ENCODE data around the gene DSG4.

Gene DSG4

DNA sequence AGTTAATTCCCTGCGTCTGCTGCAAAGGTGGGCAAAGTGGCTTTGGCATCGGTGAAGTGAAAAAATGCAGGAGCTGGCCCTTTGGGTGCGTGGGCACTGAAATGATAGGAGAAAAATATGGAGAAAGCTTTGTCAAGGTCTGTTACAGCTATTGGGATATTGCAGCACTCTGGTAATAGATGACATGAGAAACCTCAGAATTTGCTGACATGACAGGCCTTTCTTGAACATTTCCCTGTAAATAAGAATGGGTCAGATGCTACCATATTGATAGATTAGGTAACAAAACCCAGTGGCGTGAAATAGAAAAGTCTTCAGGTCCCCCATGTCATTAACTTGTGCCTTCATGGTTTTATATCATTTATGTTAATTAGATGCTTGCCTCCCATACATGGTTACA, 12.4 kb upstream of the DSG4 start:
- DNase-seq: no peak
- H3K4me3 ChIP-seq (ENCODE audit: low read depth, low read length): no peak overlapping the region
- H3K27me3 ChIP-seq (ENCODE audit: insufficient read depth, low read depth, severe bottlenecking): no peaks in the 10 kb centered on the region
- H3K27ac ChIP-seq: no peak overlapping the region
- no peaks in the 10 kb centered on the region for H3K36me3 ChIP-seq
- no peaks in the 10 kb centered on the region for H3K9me3 ChIP-seq (ENCODE audit: severe bottlenecking)
- TF ChIP-seq, protein P1, sequence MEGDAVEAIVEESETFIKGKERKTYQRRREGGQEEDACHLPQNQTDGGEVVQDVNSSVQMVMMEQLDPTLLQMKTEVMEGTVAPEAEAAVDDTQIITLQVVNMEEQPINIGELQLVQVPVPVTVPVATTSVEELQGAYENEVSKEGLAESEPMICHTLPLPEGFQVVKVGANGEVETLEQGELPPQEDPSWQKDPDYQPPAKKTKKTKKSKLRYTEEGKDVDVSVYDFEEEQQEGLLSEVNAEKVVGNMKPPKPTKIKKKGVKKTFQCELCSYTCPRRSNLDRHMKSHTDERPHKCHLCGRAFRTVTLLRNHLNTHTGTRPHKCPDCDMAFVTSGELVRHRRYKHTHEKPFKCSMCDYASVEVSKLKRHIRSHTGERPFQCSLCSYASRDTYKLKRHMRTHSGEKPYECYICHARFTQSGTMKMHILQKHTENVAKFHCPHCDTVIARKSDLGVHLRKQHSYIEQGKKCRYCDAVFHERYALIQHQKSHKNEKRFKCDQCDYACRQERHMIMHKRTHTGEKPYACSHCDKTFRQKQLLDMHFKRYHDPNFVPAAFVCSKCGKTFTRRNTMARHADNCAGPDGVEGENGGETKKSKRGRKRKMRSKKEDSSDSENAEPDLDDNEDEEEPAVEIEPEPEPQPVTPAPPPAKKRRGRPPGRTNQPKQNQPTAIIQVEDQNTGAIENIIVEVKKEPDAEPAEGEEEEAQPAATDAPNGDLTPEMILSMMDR (IDR thresholded peaks at IDR 0.05; ENCODE audit: low read depth, low read length): no peak

DNA sequence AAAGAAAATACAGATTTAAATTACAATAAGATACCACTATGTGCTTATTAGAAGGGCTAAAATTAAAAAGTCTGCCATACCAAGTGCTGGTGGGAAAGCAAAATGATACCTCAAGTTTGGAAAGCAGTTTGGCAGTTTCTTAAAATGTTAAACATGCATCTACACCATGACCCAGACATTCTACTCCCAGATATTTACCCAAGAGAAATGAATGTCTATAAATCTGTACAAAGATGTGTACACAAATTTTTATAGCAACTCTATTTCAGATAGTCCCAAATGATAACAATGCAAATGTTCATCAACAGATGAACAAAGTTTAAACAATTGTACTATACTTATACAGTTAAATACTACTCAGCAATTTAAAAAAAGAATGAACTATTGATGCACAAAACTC, 7.1 kb upstream of the DSG4 start:
- Histone ChIP-seq H3K36me3 (no peaks in the 10 kb centered on the region), H3K9me3 (ENCODE audit: severe bottlenecking) (no peaks in the 10 kb centered on the region), H3K27ac (no peak overlapping the region), H3K27me3 (ENCODE audit: insufficient read depth, low read depth, severe bottlenecking) (no peaks in the 10 kb centered on the region), H3K4me3 (ENCODE audit: low read depth, low read length) (no peak overlapping the region)
- no peak for DNase-seq
- TF ChIP-seq, protein P1 (IDR thresholded peaks at IDR 0.05; ENCODE audit: low read depth, low read length): no peak

DNA sequence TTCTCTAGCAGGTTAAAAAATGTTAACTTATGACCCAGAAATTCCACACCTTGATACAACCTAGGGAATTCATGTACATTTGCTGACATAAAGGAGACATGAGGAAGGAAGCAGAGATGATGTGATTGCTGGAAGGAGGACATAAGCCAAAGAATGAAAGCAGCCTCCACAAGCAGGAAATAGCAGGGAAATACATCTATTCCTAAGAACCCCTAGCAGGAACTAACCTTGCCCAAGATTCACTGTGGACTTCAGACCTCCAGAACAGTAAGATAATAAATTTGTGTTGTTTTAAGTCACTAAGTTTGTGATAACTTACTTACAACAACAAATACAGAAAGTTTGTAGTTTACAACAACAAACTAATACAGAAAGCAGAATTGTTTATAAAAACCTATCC, 4.6 kb upstream of the DSG4 start:
- no peaks in the 10 kb centered on the region for H3K27me3 ChIP-seq (ENCODE audit: insufficient read depth, low read depth, severe bottlenecking)
- no peak for DNase-seq
- H3K36me3 ChIP-seq: no peaks in the 10 kb centered on the region
- no peaks in the 10 kb centered on the region for H3K9me3 ChIP-seq (ENCODE audit: severe bottlenecking)
- TF ChIP-seq, protein P1 (IDR thresholded peaks at IDR 0.05; ENCODE audit: low read depth, low read length): no peak
- no peak overlapping the region for H3K4me3 ChIP-seq (ENCODE audit: low read depth, low read length)
- H3K27ac ChIP-seq: no peak overlapping the region

DNA sequence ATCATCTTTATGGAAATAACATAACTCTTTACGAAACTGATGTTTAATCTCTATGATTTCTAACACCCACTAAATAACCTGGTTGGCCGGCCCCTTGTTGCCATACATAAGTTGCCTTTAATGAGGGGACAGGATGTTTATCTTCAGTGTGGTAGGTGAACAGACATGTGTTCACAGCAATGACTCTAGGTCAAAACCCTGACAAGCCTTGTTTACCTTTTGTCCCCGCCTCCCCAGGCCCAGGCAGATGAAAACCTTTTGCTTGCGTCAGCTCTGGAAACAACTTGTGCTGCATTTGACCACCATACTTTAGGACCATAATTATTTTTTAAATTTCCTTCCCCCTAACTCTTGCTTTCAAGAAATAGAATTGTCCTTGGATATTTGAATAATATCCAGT, 2.9 kb upstream of the DSG4 start:
- Histone ChIP-seq H3K36me3 (no peaks in the 10 kb centered on the region), H3K27me3 (ENCODE audit: insufficient read depth, low read depth, severe bottlenecking) (no peaks in the 10 kb centered on the region), H3K27ac (no peak overlapping the region), H3K4me3 (ENCODE audit: low read depth, low read length) (no peak overlapping the region), H3K9me3 (ENCODE audit: severe bottlenecking) (no peaks in the 10 kb centered on the region)
- no peak for DNase-seq
- TF ChIP-seq, protein P1 (IDR thresholded peaks at IDR 0.05; ENCODE audit: low read depth, low read length): no peak

DNA sequence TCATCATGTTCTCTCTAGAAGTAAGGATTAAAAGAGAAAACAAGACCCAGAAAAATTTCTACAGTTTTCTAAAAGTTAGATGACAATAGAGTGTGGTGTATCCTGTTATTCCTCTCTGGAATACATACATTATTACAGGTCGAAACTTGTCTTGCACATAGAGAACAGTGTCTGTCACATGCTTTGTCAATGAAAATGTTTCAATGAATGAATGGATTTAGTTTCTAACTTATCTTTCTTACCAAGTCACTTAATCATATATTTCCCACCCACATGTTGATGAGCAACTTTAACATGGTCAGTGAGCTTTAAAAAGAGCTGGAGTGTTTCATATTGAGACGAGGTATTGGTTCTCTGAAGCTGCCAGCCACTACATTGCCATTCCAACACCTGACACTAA, 4.3 kb downstream of the DSG4 start:
- no peak for DNase-seq
- no peak overlapping the region for H3K4me3 ChIP-seq (ENCODE audit: low read depth, low read length)
- no peaks in the 10 kb centered on the region for H3K9me3 ChIP-seq (ENCODE audit: severe bottlenecking)
- no peaks in the 10 kb centered on the region for H3K36me3 ChIP-seq
- H3K27me3 ChIP-seq (ENCODE audit: insufficient read depth, low read depth, severe bottlenecking): no peaks in the 10 kb centered on the region
- no peak overlapping the region for H3K27ac ChIP-seq
- TF ChIP-seq, protein P1 (IDR thresholded peaks at IDR 0.05; ENCODE audit: low read depth, low read length): no peak

DNA sequence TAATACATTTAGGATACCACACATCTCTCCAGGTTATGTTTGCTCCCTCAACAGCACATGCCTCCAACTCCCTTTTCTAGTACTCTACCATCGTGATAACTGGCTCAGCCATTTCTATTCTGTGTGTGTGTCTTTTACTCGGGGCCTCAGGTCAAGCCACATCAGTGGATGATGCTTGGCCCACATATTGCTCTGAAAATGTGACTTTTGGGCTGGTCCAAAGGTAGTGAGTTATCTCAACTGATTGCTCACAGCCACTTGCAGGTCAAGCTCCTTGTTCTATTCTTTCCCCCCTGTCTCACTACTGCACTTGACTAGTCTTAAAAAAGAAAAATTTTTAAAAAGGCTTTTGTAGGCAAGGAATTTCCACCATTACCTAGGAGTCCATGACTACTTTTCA, 5.5 kb downstream of the DSG4 start:
- H3K27ac ChIP-seq: no peak overlapping the region
- no peaks in the 10 kb centered on the region for H3K27me3 ChIP-seq (ENCODE audit: insufficient read depth, low read depth, severe bottlenecking)
- TF ChIP-seq, protein P1 (IDR thresholded peaks at IDR 0.05; ENCODE audit: low read depth, low read length): no peak
- H3K4me3 ChIP-seq (ENCODE audit: low read depth, low read length): no peak overlapping the region
- no peaks in the 10 kb centered on the region for H3K36me3 ChIP-seq
- DNase-seq: no peak
- no peaks in the 10 kb centered on the region for H3K9me3 ChIP-seq (ENCODE audit: severe bottlenecking)
